HG02840 (cell line): ENCODE results near the gene TEAD1.

Experiments
- ATAC-seq: cut with Tn5 transposase; IDR thresholded peaks from one replicate; pipeline ENCODE4 v1.9.1; 2021; ENCODE audit warnings: mild to moderate bottlenecking, moderate library complexity, moderate number of reproducible peaks; ENCODE audit not compliant: unreplicated experiment, low FRiP score

TEAD1 gene

GRCh38 chr11:12684816-12685215 is 10.6 kb downstream of the TEAD1 start:
- ATAC-seq = no peak

DNA sequence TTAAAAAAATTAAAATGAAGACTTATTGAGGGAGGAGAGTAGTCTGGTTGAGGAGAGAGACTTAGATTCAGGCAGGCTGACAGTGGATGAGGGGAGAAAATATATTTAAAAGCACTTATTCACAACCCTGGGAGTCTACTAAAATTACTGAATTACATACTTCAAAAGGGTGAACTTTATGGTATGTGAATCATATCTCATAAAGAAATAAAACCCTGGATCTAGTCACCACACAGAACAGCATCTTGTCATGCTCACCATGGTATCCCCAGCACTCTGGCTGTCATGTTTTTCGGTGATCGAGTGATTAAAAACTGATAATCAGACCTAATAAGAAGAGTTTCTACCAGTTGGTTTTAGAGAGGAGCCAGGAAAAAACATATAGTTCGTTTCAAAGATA is 11.0 kb downstream of the TEAD1 start:
- ATAC-seq = no peak

GRCh38 chr11:12686246-12687060 is 12.2 kb downstream of the TEAD1 start:
- ATAC-seq = no peak

GRCh38 chr11:12687216-12687623 is 13.0 kb downstream of the TEAD1 start:
- no peak for ATAC-seq

DNA sequence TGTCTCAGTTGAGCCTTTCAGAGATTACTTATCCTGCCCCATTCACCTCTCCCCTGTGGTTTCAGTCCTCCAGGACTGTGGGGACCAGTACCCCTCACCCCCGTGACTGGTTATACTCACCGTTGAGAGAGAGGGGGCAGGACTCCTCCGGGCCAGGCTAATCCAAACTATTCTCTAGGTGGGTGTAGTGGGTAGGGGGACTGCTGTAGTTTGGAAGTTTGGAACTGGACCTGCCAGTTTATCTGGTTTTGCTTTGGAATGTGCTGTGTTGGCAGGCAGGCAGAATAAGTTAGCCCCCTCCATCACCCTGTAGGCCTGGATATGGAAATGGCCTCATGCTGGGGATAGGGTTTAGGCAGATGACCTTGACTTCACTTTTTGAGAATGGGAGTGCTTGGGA is 13.5 kb downstream of the TEAD1 start:
- ATAC-seq = no peak

- ATAC-seq = no peak
These were observed 15.0 kb downstream of the TEAD1 start for GRCh38 chr11:12689029-12689755.

DNA sequence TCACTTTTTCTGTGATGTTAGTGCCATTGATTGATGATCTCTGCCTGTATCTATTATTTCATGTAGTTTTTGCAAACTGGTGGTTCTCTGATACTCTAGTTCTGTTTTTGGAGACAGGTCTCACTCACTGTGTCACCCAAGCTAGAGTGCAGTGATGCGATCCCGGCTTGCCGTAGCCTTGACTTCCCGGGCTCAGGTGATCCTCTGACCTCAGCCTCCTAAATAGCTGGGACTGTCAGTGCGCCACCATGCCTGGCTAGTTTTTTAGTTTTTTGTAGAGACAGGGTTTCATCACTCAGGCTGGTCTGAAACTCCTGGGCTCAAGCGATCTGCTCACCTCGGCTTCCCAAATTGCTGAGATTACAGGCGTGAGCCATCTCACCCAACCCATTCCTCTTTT is 16.4 kb downstream of the TEAD1 start:
- no peak for ATAC-seq

DNA sequence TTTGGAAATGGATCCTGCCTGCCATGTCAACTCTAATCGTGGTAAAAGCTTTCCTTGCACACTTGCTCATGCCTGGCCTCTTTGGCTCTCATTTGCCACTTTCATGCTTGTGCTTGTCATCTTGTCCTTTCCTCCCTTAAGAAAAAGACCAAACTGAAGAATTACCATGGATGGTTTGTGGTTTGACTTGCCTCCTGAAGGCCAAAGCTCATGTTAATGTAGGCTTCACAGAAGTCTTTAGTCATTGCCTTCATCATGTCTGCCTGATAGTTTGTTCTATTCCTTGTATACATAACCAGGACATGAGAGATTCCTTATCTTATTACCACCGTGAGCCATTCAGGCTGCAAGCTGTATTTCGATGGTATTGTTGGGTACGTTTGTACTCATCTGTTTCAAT is 17.3 kb downstream of the TEAD1 start:
- ATAC-seq = no peak

GRCh38 chr11:12692229-12693075 is 18.2 kb downstream of the TEAD1 start:
- no peak for ATAC-seq

- ATAC-seq = no peak
These were observed 18.9 kb downstream of the TEAD1 start for GRCh38 chr11:12693094-12693478.

DNA sequence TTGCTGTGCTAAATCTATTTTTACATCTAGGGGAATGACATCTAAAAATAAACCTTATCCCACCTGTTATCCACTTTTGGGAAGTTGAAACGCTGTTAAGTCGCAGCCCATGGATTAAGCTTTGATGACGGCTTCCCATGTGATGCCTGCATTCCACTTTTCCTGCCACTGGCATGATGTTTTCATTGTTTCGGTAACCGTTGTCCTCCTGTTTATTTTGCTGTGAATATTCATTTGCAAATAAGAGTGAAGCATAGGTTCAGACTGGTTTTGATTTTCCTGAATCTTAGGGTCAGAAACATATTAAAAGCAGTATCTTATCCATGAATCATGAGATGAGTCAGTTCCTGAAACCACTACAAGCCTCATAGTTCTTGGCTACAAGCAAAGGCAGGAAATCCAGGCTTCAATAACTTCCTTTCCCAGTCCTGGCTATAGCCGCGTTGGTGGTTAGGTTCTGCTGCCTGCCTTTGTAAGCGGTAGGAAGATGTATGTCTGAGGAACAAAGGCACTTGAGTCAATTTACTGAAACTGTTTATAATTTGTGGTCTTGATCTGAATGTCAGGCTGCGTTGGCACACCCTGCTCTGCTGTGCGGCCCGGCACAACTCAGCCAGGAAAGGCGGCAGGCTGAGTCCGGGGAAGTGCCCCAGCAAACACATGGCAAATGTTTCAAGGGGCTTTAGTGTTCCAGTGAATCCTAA is 19.4 kb downstream of the TEAD1 start:
- ATAC-seq = no peak

DNA sequence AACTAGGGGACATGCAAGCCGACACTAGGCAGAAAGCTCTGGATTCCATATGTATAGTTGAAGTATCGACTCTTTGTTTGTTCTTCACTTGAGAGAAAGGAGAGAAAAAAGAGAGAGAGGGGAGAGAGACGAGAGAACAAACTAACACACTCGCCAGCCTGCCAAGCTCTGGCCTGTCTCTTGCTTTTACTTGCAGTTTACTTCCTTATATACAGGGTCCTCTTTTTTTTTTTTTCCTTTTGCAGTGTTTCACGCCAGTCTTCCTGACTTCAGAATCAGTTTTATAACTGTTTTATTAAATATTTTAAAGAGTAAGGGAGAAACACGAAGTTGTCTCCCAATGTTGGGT is 19.9 kb downstream of the TEAD1 start:
- no peak for ATAC-seq

GRCh38 chr11:12695221-12695794 is 21.1 kb downstream of the TEAD1 start:
- ATAC-seq = no peak

DNA sequence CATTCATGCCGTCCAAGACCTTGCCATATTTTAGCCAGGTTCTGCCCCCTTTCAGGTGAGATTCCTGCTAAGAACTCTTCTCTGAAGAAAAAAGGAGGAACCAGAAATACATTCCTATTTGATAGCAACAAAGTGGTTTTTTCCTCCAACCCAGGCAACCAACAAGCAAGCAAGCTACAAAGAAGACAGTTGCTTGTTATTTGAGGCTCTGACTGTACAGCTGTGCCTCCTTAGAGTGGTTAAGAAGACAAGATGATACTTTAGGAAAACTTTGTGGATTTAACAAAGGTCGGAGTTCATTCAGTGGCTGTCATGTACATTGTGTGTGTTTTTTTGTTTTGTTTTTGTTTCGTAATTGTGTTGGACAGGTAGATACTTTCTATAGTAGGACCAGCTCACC is 21.7 kb downstream of the TEAD1 start:
- ATAC-seq = no peak

DNA sequence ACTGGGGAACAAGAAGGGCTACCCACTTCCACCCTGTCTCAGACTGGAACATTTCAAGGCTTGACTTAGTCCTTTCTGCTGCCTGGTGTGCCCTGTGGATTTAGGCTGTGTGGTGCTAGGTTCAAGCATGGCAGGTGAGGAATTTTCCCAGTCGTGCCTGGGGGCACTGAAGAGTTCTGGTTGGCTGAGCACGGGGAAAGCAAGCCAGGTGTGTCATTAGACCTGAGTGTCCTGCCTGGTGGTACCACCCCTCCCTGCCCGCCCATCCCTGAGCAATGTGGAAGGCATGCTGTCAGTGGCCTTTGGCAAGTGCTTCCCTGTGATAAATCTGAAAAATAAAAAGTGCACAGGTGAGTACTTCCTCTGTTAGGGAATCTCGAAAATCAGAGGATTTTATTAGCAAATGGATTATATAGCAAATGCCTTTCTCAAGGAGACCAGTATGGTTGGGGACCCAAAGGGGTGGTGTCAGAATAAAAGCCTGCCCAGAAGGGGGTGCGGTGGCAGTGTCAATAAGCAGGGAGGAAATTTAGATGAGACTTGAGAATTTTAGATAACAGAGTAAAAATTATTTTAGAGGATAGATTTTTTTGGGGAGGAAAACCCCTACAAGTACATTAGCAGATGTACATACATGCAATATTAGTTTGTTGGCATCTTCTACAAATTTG is 22.8 kb downstream of the TEAD1 start:
- no peak for ATAC-seq

- ATAC-seq = no peak
These were observed 23.8 kb downstream of the TEAD1 start for GRCh38 chr11:12698048-12698447.

DNA sequence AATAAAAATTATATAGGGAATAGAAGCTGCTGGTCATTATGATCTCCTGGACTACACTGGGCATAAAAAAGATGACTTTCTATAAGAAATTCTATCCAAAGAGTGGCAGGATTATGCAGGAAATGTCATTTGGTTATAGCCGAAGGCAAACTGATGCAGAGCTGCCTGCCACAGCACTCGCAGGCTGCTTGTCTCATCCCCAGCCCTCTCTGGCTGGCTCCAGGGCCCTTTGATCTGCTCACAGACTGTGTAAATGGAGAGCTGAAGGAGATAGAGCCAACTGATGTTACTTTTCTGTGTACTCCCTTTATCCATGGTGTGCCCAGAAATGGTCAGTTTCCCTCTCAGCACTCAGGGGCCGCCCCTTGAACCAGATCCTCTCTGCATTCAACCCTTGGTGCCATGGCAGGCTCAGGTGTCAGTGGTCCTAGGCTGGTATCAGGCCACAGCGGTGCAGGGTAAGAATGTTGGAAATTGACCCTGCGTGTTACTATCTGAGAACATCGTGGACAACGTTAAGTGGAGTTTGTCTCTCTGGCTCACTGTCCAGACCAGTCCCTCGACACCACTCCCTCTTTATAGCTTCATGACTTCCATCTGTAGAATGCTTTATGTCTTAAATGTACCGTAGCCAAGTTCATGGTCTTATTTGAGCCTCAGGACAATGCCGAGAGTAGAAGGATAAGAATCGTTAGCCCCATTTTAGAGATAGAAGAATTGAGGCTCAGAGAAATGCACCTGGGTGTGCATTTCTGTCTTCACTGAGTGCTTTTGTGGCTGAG is 27.8 kb downstream of the TEAD1 start:
- no peak for ATAC-seq

GRCh38 chr11:12702999-12703453 is 28.8 kb downstream of the TEAD1 start:
- ATAC-seq = no peak

DNA sequence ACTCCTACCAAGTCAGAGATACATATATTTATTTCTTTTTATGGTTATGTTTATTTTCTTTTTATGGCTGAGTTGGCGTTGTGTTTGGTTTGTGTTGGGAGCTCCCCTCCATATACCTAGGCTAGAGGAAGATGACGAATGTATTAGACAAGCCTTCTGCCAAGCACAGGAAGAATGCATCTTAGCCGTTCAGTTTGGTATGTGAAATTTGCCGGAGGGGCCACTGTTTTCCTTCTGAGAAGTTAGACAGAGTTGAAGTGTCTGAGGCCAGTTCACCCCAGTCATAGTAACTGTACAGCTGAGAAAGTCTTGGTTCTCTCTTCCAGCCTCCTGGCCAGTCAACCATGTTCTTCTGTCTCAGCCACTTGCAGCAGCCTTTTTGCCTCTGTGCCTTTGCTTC is 29.8 kb downstream of the TEAD1 start:
- no peak for ATAC-seq
